HepG2 (cell line): Measurements from ENCODE around the gene SAXO2. TPM values are rescaled to one million over a fixed set of nuclear protein-coding genes. Genes with fewer than 3 reads are reported as not detected.
"Not testable (repeated sequence)": the region's sequence is repeated elsewhere in the genome, so short reads cannot be mapped to it uniquely, and the experiment has no call there.

Experiments
- ATAC-seq: fragments of 200-7000 bp; cut with Tn5 transposase; 3 replicates; pipeline ENCODE4 v1.9.1; 2020; ENCODE audit warnings: mild to moderate bottlenecking, moderate library complexity
- BruUV-seq: library from RNA; stranded (reverse); fragments of 400-500 nt; replicated peaks from 2 replicates; lab custom pipeline; 2021; lab: Mats Ljungman, UMichigan
- CTCF ChIA-PET: fragments of 300-600 bp; formaldehyde crosslinking; extraction: SDS; loops from one replicate; lab custom pipeline; 2021; ENCODE audit warnings: low total read pairs, inconsistent platforms, low intra/inter-chr PET ratio; lab: Yijun Ruan, JAX
- POLR2A ChIA-PET: fragments of 350-600 bp; sonication (Branson Sonifier 250); formaldehyde crosslinking; loops from one replicate; lab custom pipeline; 2020; ENCODE audit warnings: antibody characterized with exemption, inconsistent platforms; lab: Yijun Ruan, JAX
- DNase-seq: peaks from one replicate; pipeline ENCODE4 v3.0.0-alpha.2; 2015; ENCODE audit warnings: low spot score
- FAIRE-seq: peaks from 3 replicates; lab custom pipeline; 2011; peaks lifted over from hg19 to GRCh38; lab: Jason Lieb, UNC
- H2AFZ ChIP-seq: one replicate; pipeline ENCODE4 v1.6.1; 2011; ENCODE audit warnings: low read length, inconsistent platforms
- H3K27ac ChIP-seq: fragments of 300-600 bp; 3 replicates; pipeline ENCODE4 v1.8.0; 2011; ENCODE audit warnings: mixed run types, mild to moderate bottlenecking, mixed read lengths, low read length, inconsistent platforms; ENCODE audit not compliant: insufficient read depth; ENCODE audit errors: extremely low read length
- H3K27me3 ChIP-seq, 2 experiments: fragments of 200-600 bp in 1 of 2; 2 replicates in 1 of 2; 3 replicates in 1 of 2; pipeline versions ENCODE4 v1.6.0 to v1.8.0; 2011; ENCODE audit warnings: low read length in 2 of 2, mild to moderate bottlenecking in 2 of 2, moderate library complexity in 2 of 2, inconsistent platforms in 1 of 2; ENCODE audit not compliant: insufficient read depth in 2 of 2, control insufficient read depth in 1 of 2
- H3K36me3 ChIP-seq, 2 experiments: fragments of 200-600 bp in 1 of 2; replicated peaks in 1 of 2; 2 replicates in 1 of 2; 3 replicates in 1 of 2; pipeline versions ENCODE4 v1.5.1 to v1.8.0; 2011; ENCODE audit warnings: low read length in 2 of 2, inconsistent platforms in 1 of 2; ENCODE audit not compliant: insufficient read depth in 2 of 2, control insufficient read depth in 1 of 2
- H3K4me1 ChIP-seq: 2 replicates; pipeline ENCODE4 v1.5.1; 2012; ENCODE audit warnings: low read length, inconsistent platforms; ENCODE audit not compliant: insufficient read depth
- H3K4me2 ChIP-seq: 2 replicates; pipeline ENCODE4 v1.6.0; 2011; ENCODE audit warnings: low read depth, low read length, inconsistent platforms
- H3K4me3 ChIP-seq, 3 experiments: fragments of 200-600 bp in 1 of 3; sonication (generic), shearing (Covaris generic) in 1 of 3; replicated peaks in 1 of 3; 2 replicates each; pipeline ENCODE4 v1.5.1; 2011 to 2016; ENCODE audit warnings: low read length in 3 of 3, inconsistent platforms in 2 of 3, low read depth in 2 of 3, mild to moderate bottlenecking in 2 of 3, control low read depth in 1 of 3, mixed read lengths in 1 of 3; ENCODE audit not compliant: insufficient read depth in 1 of 3
- H3K79me2 ChIP-seq: one replicate; pipeline ENCODE4 v1.6.1; 2011; ENCODE audit warnings: low read length, inconsistent platforms; ENCODE audit not compliant: insufficient read depth
- H3K9ac ChIP-seq: 2 replicates; pipeline ENCODE4 v1.6.0; 2011; ENCODE audit warnings: mild to moderate bottlenecking, low read depth, low read length, inconsistent platforms; ENCODE audit not compliant: insufficient read depth
- H3K9me3 ChIP-seq: 2 replicates; pipeline ENCODE4 v1.5.1; 2012; ENCODE audit warnings: mild to moderate bottlenecking, low read length
- H4K20me1 ChIP-seq: 2 replicates; pipeline ENCODE4 v1.6.0; 2011; ENCODE audit warnings: inconsistent platforms, mild to moderate bottlenecking, low read length, moderate library complexity; ENCODE audit not compliant: insufficient read depth
- WGBS: methylation state at CpG from one replicate; pipeline ENCODE4 v1.1.6; 2017; ENCODE audit warnings: low lambda C conversion rate; 5-methylcytosine and 5-hydroxymethylcytosine counted together
- in situ Hi-C: cut with HindIII; loops from 2 replicates; pipeline ENCODE4 v1.10.0; 2017; ENCODE audit warnings: low pct_unique_long_range_greater_than_20kb; ENCODE audit not compliant: extremely low pct_ligation_motif_present
- intact Hi-C: fragments of 100-400 bp; cut with micrococcal nuclease; formaldehyde crosslinking; loops from one replicate; pipeline ENCODE4 v1.10.0; 2022; ENCODE audit not compliant: unreplicated experiment
- polyA plus RNA-seq, 8 experiments: library from polyadenylated mRNA; depleted of rRNA in 3 of 8; stranded (reverse) in 7 of 8; unstranded in 1 of 8; fragments of >200 nt; fragmentation: Illumina TruSeq in 4 of 8; extraction: Trizol in 4 of 8; gene quantifications; 2 replicates each; pipeline versions ENCODE4 v1.2.1 to v1.2.3, GENCODE V29; 2011 to 2016; ENCODE audit warnings: low read depth in 4 of 8, missing spikeins in 1 of 8, mixed read lengths in 1 of 8; ENCODE audit not compliant: insufficient read depth in 1 of 8
- total RNA-seq, 5 experiments: library from RNA; depleted of rRNA; stranded (reverse); fragments of >200 nt; fragmentation: Illumina TruSeq; extraction: Trizol; gene quantifications; 2 replicates each; pipeline ENCODE4 v1.2.3, GENCODE V29; 2016; ENCODE audit warnings: low read depth in 1 of 5

The SAXO2 gene
- total and polyA plus RNA-seq, 2 of the 13 experiments (the other 11 are each of a cell fraction or from before 2014, with no cell fraction given) = 0.01 to 1.5 TPM

DNA sequence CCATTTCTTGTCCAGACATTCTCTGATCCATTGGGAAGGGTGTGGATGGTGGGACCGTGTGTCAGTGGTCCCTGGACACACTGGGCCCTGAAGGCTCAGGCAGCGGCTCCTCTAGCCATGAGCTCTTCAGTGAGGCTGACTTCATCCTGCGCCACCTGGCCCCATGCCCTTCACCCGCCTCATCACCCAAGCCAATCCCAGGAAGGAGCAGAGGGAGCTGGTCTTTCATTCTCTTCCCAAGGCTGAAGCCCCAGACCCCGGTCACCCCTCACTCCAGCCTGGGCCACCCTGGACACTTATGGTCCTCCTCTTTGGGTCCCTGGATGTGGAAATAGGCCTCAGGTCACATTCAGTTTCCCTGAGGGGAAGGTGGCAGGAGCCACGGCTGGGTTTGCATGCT is 62.2 kb downstream of the SAXO2 start:
- H3K27me3 ChIP-seq = not testable (repeated sequence)
- WGBS = 6% methylated on average over 2 of the region's 6 CpGs

DNA sequence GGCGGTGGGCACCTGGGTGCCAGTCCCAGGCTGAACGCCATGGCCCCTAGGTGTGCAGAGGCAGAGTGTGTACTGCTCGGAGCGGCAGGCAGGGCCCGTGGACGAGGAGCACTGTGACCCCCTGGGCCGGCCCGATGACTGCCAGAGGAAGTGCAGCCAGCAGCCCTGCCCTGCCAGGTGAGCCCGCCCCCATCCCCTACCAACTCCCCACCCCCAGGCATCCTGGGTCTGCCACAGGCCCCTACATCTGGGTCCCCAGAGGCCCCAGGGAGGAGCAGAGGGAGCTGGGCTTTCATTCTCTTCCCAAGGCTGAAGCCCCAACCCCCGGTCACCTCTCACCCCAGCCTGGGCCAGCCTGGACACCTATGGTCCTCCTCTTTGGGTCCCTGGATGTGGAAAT is 63.0 kb downstream of the SAXO2 start:
- FAIRE-seq, H3K4me2 ChIP-seq, H2AFZ ChIP-seq, H3K36me3 ChIP-seq, H3K9ac ChIP-seq, H3K9me3 ChIP-seq, H3K4me3 ChIP-seq, intact Hi-C loops, DNase-seq, POLR2A ChIA-PET, H3K79me2 ChIP-seq, BruUV-seq, ATAC-seq, H3K4me1 ChIP-seq, H3K27ac ChIP-seq, H3K27me3 ChIP-seq, H4K20me1 ChIP-seq, CTCF ChIA-PET, in situ Hi-C loops: not testable (repeated sequence)
- no CpG with 5 or more reads among the region's 10 CpGs for WGBS

More for the DNA sequence above, 62.2 kb downstream of the SAXO2 start:
- CTCF ChIA-PET, H3K36me3 ChIP-seq, ATAC-seq, POLR2A ChIA-PET, H3K4me3 ChIP-seq, H3K9ac ChIP-seq, DNase-seq, H3K27ac ChIP-seq, H3K4me2 ChIP-seq, intact Hi-C loops, in situ Hi-C loops, H4K20me1 ChIP-seq, H3K79me2 ChIP-seq, FAIRE-seq, H3K4me1 ChIP-seq, BruUV-seq, H3K9me3 ChIP-seq, H2AFZ ChIP-seq: not testable (repeated sequence)

DNA sequence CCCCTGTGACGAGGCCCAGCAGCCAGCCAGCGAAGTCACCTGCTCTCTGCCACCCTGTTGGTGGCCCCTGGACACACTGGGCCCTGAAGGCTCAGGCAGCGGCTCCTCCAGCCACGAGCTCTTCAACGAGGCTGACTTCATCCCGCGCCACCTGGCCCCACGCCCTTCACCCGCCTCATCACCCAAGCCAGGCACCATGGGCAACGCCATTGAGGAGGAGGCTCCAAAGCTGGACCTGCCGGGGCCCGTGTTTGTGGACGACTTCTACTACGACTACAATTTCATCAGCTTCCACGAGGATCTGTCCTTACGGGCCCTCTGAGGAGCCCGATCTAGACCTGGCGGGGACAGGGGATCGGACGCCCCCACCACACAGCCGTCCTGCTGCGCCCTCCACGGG is 64.3 kb downstream of the SAXO2 start:
- CTCF ChIA-PET, BruUV-seq: not testable (repeated sequence)
- 52% methylated on average over 9 of the region's 23 CpGs for WGBS

DNA sequence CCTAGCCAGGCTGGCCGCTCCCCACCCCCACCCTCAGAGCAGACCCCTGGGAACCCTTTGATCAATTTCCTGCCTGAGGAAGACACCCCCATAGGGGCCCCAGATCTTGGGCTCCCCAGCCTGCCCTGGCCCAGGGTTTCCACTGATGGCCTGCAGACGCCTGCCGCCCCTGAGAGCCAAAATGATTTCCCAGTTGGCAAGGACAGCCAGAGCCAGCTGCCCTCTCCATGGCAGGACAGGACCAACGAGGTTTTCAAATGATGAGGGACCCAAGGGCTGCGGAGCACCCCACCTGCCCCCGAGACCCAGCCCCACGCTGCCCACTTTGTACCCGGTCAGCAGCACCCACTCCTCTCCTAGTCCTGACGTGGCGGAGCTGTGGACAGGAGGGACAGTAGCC is 64.8 kb downstream of the SAXO2 start:
- 30% methylated on average over 2 of the region's 10 CpGs for WGBS
- H3K4me3 ChIP-seq, H3K9me3 ChIP-seq, in situ Hi-C loops, BruUV-seq, H3K79me2 ChIP-seq, H3K36me3 ChIP-seq, CTCF ChIA-PET, DNase-seq, H3K4me1 ChIP-seq, H3K4me2 ChIP-seq, H4K20me1 ChIP-seq, H2AFZ ChIP-seq, FAIRE-seq, POLR2A ChIA-PET, H3K9ac ChIP-seq, H3K27ac ChIP-seq, ATAC-seq, H3K27me3 ChIP-seq, intact Hi-C loops: not testable (repeated sequence)

More for the DNA sequence above, 64.3 kb downstream of the SAXO2 start:
- DNase-seq, H3K9me3 ChIP-seq, H3K27me3 ChIP-seq, POLR2A ChIA-PET, H2AFZ ChIP-seq, H3K4me2 ChIP-seq, H4K20me1 ChIP-seq, in situ Hi-C loops, H3K4me3 ChIP-seq, H3K9ac ChIP-seq, H3K79me2 ChIP-seq, intact Hi-C loops, H3K36me3 ChIP-seq, ATAC-seq, FAIRE-seq, H3K4me1 ChIP-seq, H3K27ac ChIP-seq: not testable (repeated sequence)
